ENCODE data around the gene ASB18. TPM values are rescaled to one million over a fixed set of nuclear protein-coding genes. Genes with fewer than 3 reads are reported as not detected.

Gene ASB18
- polyA plus RNA-seq, 3 donors = not detected

DNA sequence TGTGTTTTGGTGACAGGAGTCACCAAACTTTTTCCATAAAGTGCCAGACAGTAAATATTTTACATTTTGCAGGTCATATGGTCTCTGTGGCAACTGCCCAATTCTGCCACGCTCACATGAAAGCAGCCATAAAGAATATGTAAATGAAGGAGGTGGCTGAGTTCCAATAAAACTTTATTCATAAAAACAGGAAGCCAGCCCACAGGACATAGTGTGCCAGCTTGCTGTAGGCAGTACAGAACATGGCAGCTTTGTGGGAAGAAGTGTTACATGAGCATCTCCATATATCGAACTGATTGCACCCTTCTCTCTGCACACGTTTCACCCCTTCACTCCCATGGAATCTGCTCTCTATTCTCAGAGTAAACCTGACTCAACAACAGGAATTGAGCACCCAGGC, 10.2 kb downstream of the ASB18 start:
- no peak for TF ChIP-seq CTCF (IDR thresholded peaks at IDR 0.05)
- Histone ChIP-seq H3K9me3 (replicated peaks in 1 of 2; ENCODE audit: control insufficient read depth in 1 of 2, insufficient read depth in 1 of 2, low read length in 2 of 2) (no peaks in the 10 kb centered on the region), H3K9ac (ENCODE audit: insufficient read depth, low read length, poor library complexity, severe bottlenecking) (no peak overlapping the region), H3K36me3 (replicated peaks in 1 of 2; ENCODE audit: control insufficient read depth in 1 of 2, insufficient read depth in 2 of 2, low read length in 2 of 2) (no peaks in the 10 kb centered on the region), H3K27me3 (ENCODE audit: control insufficient read depth in 2 of 2, insufficient read depth in 2 of 2, low read length in 2 of 2) (no peaks in the 10 kb centered on the region), H2AFZ (ENCODE audit: insufficient read depth, low read depth, low read length, poor library complexity, severe bottlenecking) (no peak overlapping the region), H3K79me2 (ENCODE audit: insufficient read depth, low read length) (no peaks in the 10 kb centered on the region), H4K20me1 (ENCODE audit: insufficient read depth, low read length) (no peaks in the 10 kb centered on the region), H3K27ac (ENCODE audit: low read depth in 1 of 2, low read length in 2 of 2) (no peak overlapping the region), H3K4me1 (ENCODE audit: control insufficient read depth in 1 of 2, insufficient read depth in 2 of 2, low read length in 2 of 2) (no peaks in the 10 kb centered on the region), H3K4me2 (replicated peaks; ENCODE audit: extremely low read depth, low read length, poor library complexity, severe bottlenecking) (no peak overlapping the region), H3K4me3 (replicated peaks in 1 of 3; ENCODE audit: low read depth in 2 of 3, low read length in 3 of 3) (no peak overlapping the region)
- no peaks in the 10 kb centered on the region for H3K4me1 Mint-ChIP-seq
- no peak overlapping the region for H3K4me3 Mint-ChIP-seq
- intact Hi-C loops (cut with micrococcal nuclease) = no loop called here
- WGBS (ENCODE audit: insufficient coverage) = 88% methylated on average over 2 of the region's 3 CpGs
- H3K27ac Mint-ChIP-seq = no peak overlapping the region
- no peak for DNase-seq
- peaks cover 13 to 15% (median 13%) of the 10 kb centered on the region in 3 donors for H3K27me3 Mint-ChIP-seq (ENCODE audit: low read depth in 3 of 3)
- peaks cover 0 to 2% (median 0%) of the 10 kb centered on the region in 7 donors for H3K9me3 Mint-ChIP-seq
- H3K36me3 Mint-ChIP-seq = no peaks in the 10 kb centered on the region

DNA sequence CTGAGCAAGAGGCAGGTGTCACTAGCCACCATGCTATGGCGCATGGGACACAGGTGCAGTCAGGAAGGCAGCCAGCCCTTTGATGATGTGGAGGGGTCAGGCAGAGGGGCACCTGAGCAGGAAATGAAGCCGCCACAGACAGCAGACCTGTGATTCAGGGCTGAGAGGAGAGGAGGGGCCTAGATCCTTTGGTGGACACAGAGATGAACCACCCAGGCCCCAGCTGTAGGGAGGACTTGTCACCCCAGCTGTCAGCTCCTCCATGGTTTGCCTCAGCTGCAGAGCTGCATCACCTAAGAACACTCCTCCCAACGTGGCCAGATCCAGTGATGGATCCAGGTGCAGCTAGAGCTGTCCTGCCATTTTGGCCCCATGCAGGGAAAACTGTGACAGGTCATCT, 11.6 kb downstream of the ASB18 start:
- 73% methylated on average over 2 of the region's 3 CpGs for whole genome bisulfite sequencing (ENCODE audit: insufficient coverage)
- no peaks in the 10 kb centered on the region for H3K27me3 ChIP-seq (ENCODE audit: control insufficient read depth in 2 of 2, insufficient read depth in 2 of 2, low read length in 2 of 2)
- no peak for DNase-seq
- Mint-ChIP-seq H3K9me3 (peaks cover 0 to 5% (median 0%) of the 10 kb centered on the region in 7 donors), H3K27me3 (ENCODE audit: low read depth in 3 of 3) (peaks cover 13 to 20% (median 13%) of the 10 kb centered on the region in 3 donors), H3K36me3 (no peaks in the 10 kb centered on the region), H3K4me1 (no peaks in the 10 kb centered on the region), H3K4me3 (no peak overlapping the region), H3K27ac (no peak overlapping the region)
- intact Hi-C loops (cut with micrococcal nuclease) = no loop called here
- H3K4me3 ChIP-seq (replicated peaks in 1 of 3; ENCODE audit: low read depth in 2 of 3, low read length in 3 of 3) = no peak overlapping the region
- H4K20me1 ChIP-seq (ENCODE audit: insufficient read depth, low read length) = no peaks in the 10 kb centered on the region
- no peak overlapping the region for H2AFZ ChIP-seq (ENCODE audit: insufficient read depth, low read depth, low read length, poor library complexity, severe bottlenecking)
- TF ChIP-seq CTCF (IDR thresholded peaks at IDR 0.05) = no peak
- no peak overlapping the region for H3K27ac ChIP-seq (ENCODE audit: low read depth in 1 of 2, low read length in 2 of 2)
- no peaks in the 10 kb centered on the region for H3K9me3 ChIP-seq (replicated peaks in 1 of 2; ENCODE audit: control insufficient read depth in 1 of 2, insufficient read depth in 1 of 2, low read length in 2 of 2)
- H3K36me3 ChIP-seq (replicated peaks in 1 of 2; ENCODE audit: control insufficient read depth in 1 of 2, insufficient read depth in 2 of 2, low read length in 2 of 2) = no peaks in the 10 kb centered on the region
- no peak overlapping the region for H3K4me2 ChIP-seq (replicated peaks; ENCODE audit: extremely low read depth, low read length, poor library complexity, severe bottlenecking)
- no peaks in the 10 kb centered on the region for H3K4me1 ChIP-seq (ENCODE audit: control insufficient read depth in 1 of 2, insufficient read depth in 2 of 2, low read length in 2 of 2)
- H3K9ac ChIP-seq (ENCODE audit: insufficient read depth, low read length, poor library complexity, severe bottlenecking) = no peak overlapping the region
- no peaks in the 10 kb centered on the region for H3K79me2 ChIP-seq (ENCODE audit: insufficient read depth, low read length)
